GM10266 (cell line): Measurements from ENCODE around the gene GPR108.

Source experiments
- DNase-seq: peaks from one replicate; pipeline ENCODE4 v3.0.0; 2012; ENCODE audit errors: extremely low spot score
- TF ChIP-seq, protein P1 (sequence below): IDR thresholded peaks from 2 replicates; pipeline ENCODE4 v1.5.1; 2012; ENCODE audit warnings: mild to moderate bottlenecking, low read depth; ENCODE audit not compliant: control insufficient read depth, insufficient read depth; ENCODE audit errors: missing control alignments

The GPR108 gene

DNA sequence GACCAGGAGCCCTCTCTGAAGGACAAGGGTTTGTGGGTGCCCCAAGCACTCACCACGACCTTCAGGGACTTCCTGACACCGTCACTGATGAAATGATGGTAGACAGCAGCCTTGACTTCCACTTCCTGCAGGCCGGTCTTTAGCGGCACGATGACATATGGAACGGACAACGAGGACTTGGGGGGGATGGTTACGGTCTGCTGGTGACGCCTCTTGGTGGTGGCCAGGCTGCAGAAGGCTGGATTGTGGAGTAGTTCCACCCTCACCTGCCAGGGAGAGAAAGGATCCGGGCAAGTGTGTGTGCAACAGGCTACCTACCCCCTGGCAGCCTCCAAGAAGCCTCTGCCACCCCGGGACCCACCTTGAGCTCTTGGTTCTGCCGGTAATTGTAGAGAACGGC lies 40.1 kb downstream of the GPR108 start:
- TF ChIP-seq, protein P1, sequence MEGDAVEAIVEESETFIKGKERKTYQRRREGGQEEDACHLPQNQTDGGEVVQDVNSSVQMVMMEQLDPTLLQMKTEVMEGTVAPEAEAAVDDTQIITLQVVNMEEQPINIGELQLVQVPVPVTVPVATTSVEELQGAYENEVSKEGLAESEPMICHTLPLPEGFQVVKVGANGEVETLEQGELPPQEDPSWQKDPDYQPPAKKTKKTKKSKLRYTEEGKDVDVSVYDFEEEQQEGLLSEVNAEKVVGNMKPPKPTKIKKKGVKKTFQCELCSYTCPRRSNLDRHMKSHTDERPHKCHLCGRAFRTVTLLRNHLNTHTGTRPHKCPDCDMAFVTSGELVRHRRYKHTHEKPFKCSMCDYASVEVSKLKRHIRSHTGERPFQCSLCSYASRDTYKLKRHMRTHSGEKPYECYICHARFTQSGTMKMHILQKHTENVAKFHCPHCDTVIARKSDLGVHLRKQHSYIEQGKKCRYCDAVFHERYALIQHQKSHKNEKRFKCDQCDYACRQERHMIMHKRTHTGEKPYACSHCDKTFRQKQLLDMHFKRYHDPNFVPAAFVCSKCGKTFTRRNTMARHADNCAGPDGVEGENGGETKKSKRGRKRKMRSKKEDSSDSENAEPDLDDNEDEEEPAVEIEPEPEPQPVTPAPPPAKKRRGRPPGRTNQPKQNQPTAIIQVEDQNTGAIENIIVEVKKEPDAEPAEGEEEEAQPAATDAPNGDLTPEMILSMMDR, result no peak
- DNase-seq, result no peak

DNA sequence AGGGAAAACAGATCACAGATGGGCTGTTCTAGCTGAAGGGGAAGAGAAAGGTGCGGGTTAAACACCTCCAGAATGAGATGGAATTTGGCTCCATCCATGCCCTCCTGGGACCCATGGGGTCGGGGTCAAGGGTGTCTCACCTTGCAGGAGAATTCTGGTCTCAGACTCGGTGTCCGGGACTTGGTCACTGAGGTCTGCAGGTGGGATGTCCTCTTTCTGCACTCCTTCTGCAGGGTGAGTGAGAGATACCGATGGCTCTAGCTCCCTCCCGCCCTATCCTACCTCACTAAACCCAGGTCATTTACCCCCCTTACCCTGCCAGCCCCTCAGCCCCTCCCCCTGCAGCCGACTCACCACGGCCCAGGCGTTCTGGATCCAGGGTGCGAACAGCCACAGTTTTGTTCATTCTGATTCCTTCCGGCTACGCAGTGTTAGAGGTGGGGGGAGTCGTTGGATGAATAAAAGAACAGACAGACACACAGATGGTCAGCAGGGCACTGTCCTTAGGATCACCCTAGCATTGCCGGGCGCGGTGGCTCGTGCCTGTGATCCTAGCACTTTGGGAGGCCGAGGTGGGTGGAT lies 41.0 kb downstream of the GPR108 start:
- DNase-seq, result no peak
- TF ChIP-seq, protein P1, result no peak

DNA sequence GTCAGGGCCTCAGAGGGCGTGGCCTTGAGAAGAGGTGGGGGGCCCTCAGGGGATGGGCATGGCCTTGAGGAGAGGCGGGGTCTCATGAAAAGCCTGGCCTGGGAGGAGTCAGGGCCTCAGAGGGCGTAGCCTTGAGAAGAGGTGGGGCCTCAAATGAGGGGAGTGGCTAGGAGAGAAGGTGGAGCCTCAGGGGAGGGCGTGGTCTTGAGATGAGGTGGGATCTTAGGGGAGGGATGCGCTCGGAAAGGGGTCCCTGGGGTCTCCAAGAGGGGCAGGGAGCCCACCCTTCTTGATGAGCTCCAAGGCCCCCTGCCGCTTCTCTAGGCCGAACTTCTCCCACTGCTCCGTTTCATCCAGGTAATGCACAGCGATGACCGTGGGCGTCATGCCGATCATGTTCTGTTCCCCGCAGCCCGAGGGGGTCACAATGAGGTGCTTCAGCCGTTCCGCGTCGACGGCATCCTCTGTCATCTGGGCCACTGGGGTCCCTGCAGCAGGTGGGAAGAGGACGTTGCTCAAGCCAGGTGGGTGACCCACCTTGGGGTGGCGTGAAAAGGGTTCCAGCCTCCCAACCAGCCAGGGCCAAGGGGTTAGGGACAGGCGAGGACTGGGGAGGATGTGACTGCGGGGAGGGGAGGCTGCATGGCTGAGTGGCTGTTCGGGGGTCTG lies 43.1 kb downstream of the GPR108 start:
- no peak for DNase-seq
- TF ChIP-seq, protein P1, result no peak

DNA sequence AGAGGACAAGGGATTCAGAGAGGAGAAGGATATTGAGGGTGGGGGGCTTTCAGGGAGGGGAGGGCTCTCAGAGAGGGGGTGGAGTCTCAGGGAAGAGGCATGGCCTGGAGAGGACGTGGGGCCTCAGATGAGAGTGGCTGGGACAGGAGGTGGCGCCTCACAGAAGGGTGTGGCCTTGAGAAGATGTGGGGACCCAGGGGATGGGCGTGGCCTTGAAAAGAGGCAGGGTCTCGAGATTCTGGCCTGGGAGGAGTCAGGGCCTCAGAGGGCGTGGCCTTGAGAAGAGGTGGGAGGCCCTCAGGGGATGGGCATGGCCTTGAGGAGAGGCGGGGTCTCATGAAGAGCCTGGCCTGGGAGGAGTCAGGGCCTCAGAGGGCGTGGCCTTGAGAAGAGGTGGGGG lies 43.7 kb downstream of the GPR108 start:
- TF ChIP-seq, protein P1, result no peak
- DNase-seq, result no peak

DNA sequence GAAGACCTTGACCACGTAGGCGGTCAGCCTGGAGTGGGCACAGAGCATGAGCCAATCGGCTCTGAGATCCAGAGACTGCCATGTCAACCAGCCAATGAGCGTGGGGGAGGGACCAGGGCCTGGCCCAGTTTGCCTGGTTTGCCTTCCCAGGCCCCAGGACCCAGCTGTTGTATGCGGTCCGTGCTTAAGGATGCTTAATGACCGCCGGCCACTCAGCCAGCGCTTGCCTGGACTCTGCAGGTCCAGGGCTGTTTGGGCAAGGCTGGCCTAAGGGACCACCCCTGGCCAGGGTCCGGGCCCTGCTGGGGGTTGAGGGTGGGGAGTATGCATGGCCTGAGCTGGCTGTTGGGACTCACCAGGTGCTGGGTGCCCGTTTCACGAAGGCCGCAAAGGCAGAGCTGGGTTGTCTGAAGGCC lies 44.3 kb downstream of the GPR108 start:
- DNase-seq, result no peak
- TF ChIP-seq, protein P1, result no peak

DNA sequence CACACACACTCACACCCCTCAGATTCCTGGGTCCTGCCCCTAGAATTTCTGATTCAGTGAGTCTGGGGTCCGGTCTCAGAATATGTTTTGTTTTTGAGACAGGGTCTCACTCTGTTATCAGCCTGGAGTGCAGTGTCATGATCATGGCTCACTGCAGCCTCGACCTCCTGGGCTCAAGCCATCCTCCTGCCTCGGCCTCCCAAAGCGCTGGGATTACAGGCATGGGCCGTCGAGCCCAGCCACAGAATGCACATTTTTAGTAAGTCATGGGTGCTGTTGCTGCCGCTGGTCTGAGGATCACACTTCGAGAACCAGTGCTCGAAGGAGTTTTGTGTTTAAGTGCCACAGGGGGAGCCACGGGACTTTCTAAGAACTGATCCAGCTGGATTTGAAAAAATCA lies 45.4 kb downstream of the GPR108 start:
- DNase-seq, result no peak
- TF ChIP-seq, protein P1, result no peak

DNA sequence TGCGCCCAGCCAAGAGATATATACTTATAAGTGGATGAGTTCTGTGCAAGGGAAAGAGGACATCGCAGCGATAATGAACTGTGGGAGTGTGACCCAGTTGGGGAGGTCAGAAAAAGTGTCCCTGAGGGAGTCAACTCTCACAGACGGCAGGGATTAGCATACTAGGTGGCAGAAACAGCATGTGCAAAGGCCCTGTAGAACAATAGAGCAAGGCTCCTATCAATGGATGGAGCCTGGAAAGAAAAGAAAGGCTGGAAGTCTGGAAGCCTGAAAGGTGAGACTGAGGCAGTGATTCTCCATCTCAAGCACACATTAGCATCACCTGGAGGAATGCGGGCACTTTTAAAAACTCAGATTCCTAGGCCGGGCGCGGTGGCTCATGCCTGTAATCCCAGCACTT lies 46.0 kb downstream of the GPR108 start:
- no peak for DNase-seq
- TF ChIP-seq, protein P1, result no peak
